ENCODE measurements around the gene SUPT7L. TPM values are rescaled to one million over a fixed set of nuclear protein-coding genes. Genes with fewer than 3 reads are reported as not detected.

Gene SUPT7L
- total and polyA plus RNA-seq, 2 of the 13 experiments (the other 11 are each of a cell fraction or from before 2014, with no cell fraction given), result 32.9 to 77.5 TPM

- no peak for TF ChIP-seq MNT (IDR thresholded peaks at IDR 0.05)
Observed at GRCh38 chr2:27640722-27641245, 22.6 kb downstream of the SUPT7L start (continued).

GRCh38 chr2:27638709-27639108 lies 24.7 kb downstream of the SUPT7L start:
- H3K27me3 ChIP-seq (ENCODE audit: control insufficient read depth in 1 of 2, insufficient read depth in 2 of 2, low read length in 2 of 2), result no peaks in the 10 kb centered on the region
- in situ Hi-C loops (cut with HindIII; ENCODE audit: extremely low pct_ligation_motif_present, low pct_unique_long_range_greater_than_20kb), result no loop called here
- 64% methylated on average over 3 of the region's 3 CpGs for whole genome bisulfite sequencing (ENCODE audit: low lambda C conversion rate)
- no peaks in the 10 kb centered on the region for H4K20me1 ChIP-seq (ENCODE audit: insufficient read depth, low read length)
- intact Hi-C loops (cut with micrococcal nuclease; ENCODE audit: unreplicated experiment), result no loop called here
- no peak for DNase-seq (ENCODE audit: low spot score)
- ATAC-seq, result no peak
- POLR2A ChIA-PET, result no interaction called here
- TF ChIP-seq POGK (CRISPR knock-in tag; conservative IDR thresholded peaks at IDR 0.05) (no peak), ZNF260 (CRISPR knock-in tag; IDR thresholded peaks at IDR 0.05; ENCODE audit: borderline replicate concordance, low read depth) (no peak), PRPF4 (IDR thresholded peaks at IDR 0.05; ENCODE audit: low read depth, low read length, poor library complexity, severe bottlenecking) (no peak), ZSCAN29 (CRISPR knock-in tag; conservative IDR thresholded peaks at IDR 0.05) (no peak), ZNF550 (CRISPR knock-in tag; IDR thresholded peaks at IDR 0.05; ENCODE audit: borderline replicate concordance) (no peak), SIX4 (CRISPR knock-in tag; IDR thresholded peaks at IDR 0.05) (no peak), ZNF616 (CRISPR knock-in tag; IDR thresholded peaks at IDR 0.05; ENCODE audit: low read depth) (no peak), ETV5 (CRISPR knock-in tag; IDR thresholded peaks at IDR 0.05; ENCODE audit: borderline replicate concordance) (no peak), HDAC6 (IDR thresholded peaks at IDR 0.05; ENCODE audit: low read depth, low read length) (no peak), TFDP1 (CRISPR knock-in tag; IDR thresholded peaks at IDR 0.05; ENCODE audit: borderline replicate concordance) (no peak)
- no peak for FAIRE-seq
- H3K79me2 ChIP-seq (ENCODE audit: insufficient read depth, low read length), result no peaks in the 10 kb centered on the region
- BruUV-seq (replicated peaks), result no TSS peak
- H3K36me3 ChIP-seq (replicated peaks in 1 of 2; ENCODE audit: control insufficient read depth in 1 of 2, insufficient read depth in 2 of 2, low read length in 2 of 2), result peaks cover 46 to 78% of the 10 kb centered on the region in 2 experiments
- no peaks in the 10 kb centered on the region for H3K9me3 ChIP-seq (ENCODE audit: low read length)
- H3K4me2 ChIP-seq (ENCODE audit: low read depth, low read length), result no peak overlapping the region
- CTCF ChIA-PET (ENCODE audit: low intra/inter-chr PET ratio, low total read pairs), result no interaction called here
- no peak overlapping the region for H3K27ac ChIP-seq (ENCODE audit: extremely low read length, insufficient read depth, low read length)
- no peaks in the 10 kb centered on the region for H3K4me1 ChIP-seq (ENCODE audit: insufficient read depth, low read length)
- no peak overlapping the region for H2AFZ ChIP-seq (ENCODE audit: low read length)
- H3K4me3 ChIP-seq (replicated peaks in 1 of 3; ENCODE audit: insufficient read depth in 1 of 3, low read depth in 2 of 3, low read length in 3 of 3), result no peak overlapping the region
- H3K9ac ChIP-seq (ENCODE audit: insufficient read depth, low read depth, low read length), result no peak overlapping the region
